GM12878 (cell line): ENCODE data around the gene SLC24A3. TPM values are rescaled to one million over a fixed set of nuclear protein-coding genes. Genes with fewer than 3 reads are reported as not detected.

Experiments used
- ATAC-seq: fragments of 200-7000 bp; cut with Tn5 transposase; 3 replicates; pipeline ENCODE4 v1.9.1; 2020; ENCODE audit warnings: mild to moderate bottlenecking, moderate library complexity
- BruUV-seq: library from RNA; stranded (reverse); fragments of 400-500 nt; replicated peaks from 2 replicates; lab custom pipeline; 2021; lab: Mats Ljungman, UMichigan
- CTCF ChIA-PET: fragments of 300-600 bp; sonication (Branson Sonifier 250); formaldehyde crosslinking; extraction: SDS; loops from one replicate; lab custom pipeline; 2021; ENCODE audit warnings: inconsistent platforms; lab: Yijun Ruan, JAX
- POLR2A ChIA-PET: fragments of 350-600 bp; formaldehyde crosslinking; extraction: SDS; loops from one replicate; lab custom pipeline; 2021; ENCODE audit warnings: inconsistent platforms; lab: Charles Lee
- RAD21 ChIA-PET: fragments of 300-600 bp; sonication (Branson Sonifier 250); formaldehyde crosslinking; loops from one replicate; lab custom pipeline; 2023; ENCODE audit warnings: antibody characterized with exemption; ENCODE audit not compliant: unreplicated experiment; lab: Charles Lee
- SMC1A ChIA-PET: fragments of 300-600 bp; sonication (Branson Sonifier 250); formaldehyde crosslinking; loops from one replicate; lab custom pipeline; 2023; ENCODE audit not compliant: unreplicated experiment, uncharacterized antibody; lab: Charles Lee
- DNase-seq: peaks from one replicate; pipeline ENCODE4 v3.0.0-alpha.2; 2011; ENCODE audit warnings: low read depth, low spot score
- FAIRE-seq: peaks from 3 replicates; lab custom pipeline; 2011; peaks lifted over from hg19 to GRCh38; lab: Jason Lieb, UNC
- H2AFZ ChIP-seq: 2 replicates; pipeline ENCODE4 v1.6.0; 2011; ENCODE audit warnings: low read depth, low read length, control low read depth; ENCODE audit not compliant: control insufficient read depth
- H3K27ac ChIP-seq: 2 replicates; pipeline ENCODE4 v1.5.1; 2011; ENCODE audit warnings: control low read depth; ENCODE audit not compliant: control insufficient read depth, insufficient read depth
- H3K27me3 ChIP-seq, 2 experiments: replicated peaks in 1 of 2; 2 replicates each; pipeline versions ENCODE4 v1.6.0 to v1.6.1; 2011; ENCODE audit warnings: low read length in 1 of 2; ENCODE audit not compliant: control insufficient read depth in 2 of 2, insufficient read depth in 2 of 2
- H3K36me3 ChIP-seq, 2 experiments: 2 replicates each; pipeline ENCODE4 v1.5.1; 2011; ENCODE audit warnings: low read length in 1 of 2; ENCODE audit not compliant: control insufficient read depth in 2 of 2, insufficient read depth in 2 of 2
- H3K4me1 ChIP-seq: 2 replicates; pipeline ENCODE4 v1.6.1; 2011; ENCODE audit warnings: mild to moderate bottlenecking, low read length, moderate library complexity, mixed read lengths; ENCODE audit not compliant: control insufficient read depth, insufficient read depth
- H3K4me2 ChIP-seq: 2 replicates; pipeline ENCODE4 v1.6.0; 2011; ENCODE audit warnings: control low read depth; ENCODE audit not compliant: control insufficient read depth, insufficient read depth
- H3K4me3 ChIP-seq: fragments of 200-600 bp; sonication (generic); 2 replicates; pipeline ENCODE4 v1.5.1; 2016
- H3K79me2 ChIP-seq: 2 replicates; pipeline ENCODE4 v1.6.0; 2011; ENCODE audit warnings: low read length; ENCODE audit not compliant: control insufficient read depth, insufficient read depth
- H3K9ac ChIP-seq: 2 replicates; pipeline ENCODE4 v1.8.0; 2011; ENCODE audit warnings: low read length, control low read depth, mixed read lengths; ENCODE audit not compliant: control insufficient read depth, insufficient read depth
- H3K9me3 ChIP-seq: replicated peaks from 3 replicates; pipeline ENCODE4 v1.5.1; 2011; ENCODE audit warnings: mild to moderate bottlenecking, low read length; ENCODE audit not compliant: control insufficient read depth, insufficient read depth
- H4K20me1 ChIP-seq: 2 replicates; pipeline ENCODE4 v1.6.0; 2011; ENCODE audit not compliant: control insufficient read depth, insufficient read depth
- CREB1 ChIP-seq: IDR thresholded peaks from 2 replicates; pipeline ENCODE4 v1.6.1; 2012; ENCODE audit warnings: low read depth, mild to moderate bottlenecking, inconsistent platforms
- DPF2 ChIP-seq: fragments of 450-650 bp; IDR thresholded peaks from 2 replicates; pipeline ENCODE4 v1.6.1; 2017; ENCODE audit warnings: mild to moderate bottlenecking
- EP300 ChIP-seq, 2 experiments: fragments of 150-350 bp in 1 of 2; IDR thresholded peaks; 2 replicates each; pipeline ENCODE4 v1.6.1; 2011 to 2012; ENCODE audit warnings: low read depth in 2 of 2, low read length in 2 of 2, borderline replicate concordance in 1 of 2, improper control_type of control experiment in 1 of 2, inconsistent platforms in 1 of 2; ENCODE audit not compliant: control insufficient read depth in 1 of 2
- GABPA ChIP-seq: IDR thresholded peaks from 2 replicates; pipeline ENCODE4 v1.6.1; 2014; ENCODE audit warnings: antibody characterized with exemption, low read depth, mild to moderate bottlenecking, inconsistent platforms
- GATAD2B ChIP-seq: fragments of 450-650 bp; conservative IDR thresholded peaks from 2 replicates; pipeline ENCODE4 v1.6.1; 2017; ENCODE audit warnings: low read depth, mild to moderate bottlenecking, moderate library complexity
- IKZF1 ChIP-seq: fragments of 450-650 bp; conservative IDR thresholded peaks from 2 replicates; pipeline ENCODE4 v1.6.1; 2017; ENCODE audit warnings: antibody characterized with exemption, mild to moderate bottlenecking
- MTA3 ChIP-seq: IDR thresholded peaks from 2 replicates; pipeline ENCODE4 v1.6.1; 2012; ENCODE audit warnings: low read length, inconsistent platforms, borderline replicate concordance
- SP1 ChIP-seq: IDR thresholded peaks from one replicate; pipeline ENCODE4 v1.6.1; 2011; ENCODE audit warnings: low read depth, low read length
- SRF ChIP-seq, 2 experiments: IDR thresholded peaks; 2 replicates each; pipeline ENCODE4 v1.6.1; 2011; ENCODE audit warnings: low read depth in 2 of 2, low read length in 2 of 2, mild to moderate bottlenecking in 1 of 2, moderate library complexity in 1 of 2
- WGBS: methylation state at CpG from one replicate; pipeline ENCODE4 v1.1.6; 2016; ENCODE audit warnings: low lambda C conversion rate; ENCODE audit not compliant: insufficient replicate concordance, insufficient coverage; ENCODE audit errors: missing lambda C conversion rate; 5-methylcytosine and 5-hydroxymethylcytosine counted together
- in situ Hi-C: fragments of 300-500 bp; cut with MboI; formaldehyde crosslinking; loops from 9 replicates; pipeline ENCODE4 v1.14.3; 2018; ENCODE audit warnings: mixed read lengths
- intact Hi-C: fragments of 100-400 bp; cut with micrococcal nuclease; formaldehyde crosslinking; loops from one replicate; pipeline ENCODE4 v1.14.2; 2022; ENCODE audit not compliant: unreplicated experiment
- polyA plus RNA-seq, 11 experiments: library from polyadenylated mRNA; depleted of rRNA in 4 of 11; unstranded in 6 of 11; stranded (reverse) in 5 of 11; fragments of >200 nt; fragmentation: Nextera tagmentation in 4 of 11; fragmentation: Illumina TruSeq in 1 of 11; extraction: Ambion mirVana in 4 of 11; extraction: Trizol in 1 of 11; gene quantifications; 1 replicate in 1 of 11; 2 replicates in 10 of 11; pipeline versions ENCODE4 v1.2.1 to v1.2.3, GENCODE V29; 2011 to 2016; ENCODE audit warnings: inconsistent platforms in 2 of 11, missing spikeins in 2 of 11, low read depth in 1 of 11
- total RNA-seq, 4 experiments: library from RNA; depleted of rRNA in 3 of 4; stranded (reverse); fragments of >200 nt in 3 of 4; fragmentation: Illumina TruSeq in 1 of 4; extraction: Trizol in 1 of 4; gene quantifications; 2 replicates each; pipeline versions ENCODE4 v1.2.1 to v1.2.3, GENCODE V29; 2013 to 2021
- TF ChIP-seq, protein P1 (sequence below): IDR thresholded peaks from 2 replicates; pipeline ENCODE4 v1.6.1; 2012; ENCODE audit warnings: low read depth, low read length, improper control_type of control experiment
- TF ChIP-seq, protein P2 (sequence below): IDR thresholded peaks from 2 replicates; pipeline ENCODE4 v1.6.1; 2011; ENCODE audit warnings: low read depth, low read length, improper control_type of control experiment, borderline replicate concordance
- TF ChIP-seq, protein P3 (sequence below): fragments of 150-350 bp; IDR thresholded peaks from 2 replicates; pipeline ENCODE4 v1.6.1; 2014; ENCODE audit warnings: mild to moderate bottlenecking, low read depth, low read length

SLC24A3 gene
- total and polyA plus RNA-seq, 10 of the 15 experiments (the other 5 are each of a cell fraction or from before 2014, with no cell fraction given): 0.04 TPM; not detected in 9

DNA sequence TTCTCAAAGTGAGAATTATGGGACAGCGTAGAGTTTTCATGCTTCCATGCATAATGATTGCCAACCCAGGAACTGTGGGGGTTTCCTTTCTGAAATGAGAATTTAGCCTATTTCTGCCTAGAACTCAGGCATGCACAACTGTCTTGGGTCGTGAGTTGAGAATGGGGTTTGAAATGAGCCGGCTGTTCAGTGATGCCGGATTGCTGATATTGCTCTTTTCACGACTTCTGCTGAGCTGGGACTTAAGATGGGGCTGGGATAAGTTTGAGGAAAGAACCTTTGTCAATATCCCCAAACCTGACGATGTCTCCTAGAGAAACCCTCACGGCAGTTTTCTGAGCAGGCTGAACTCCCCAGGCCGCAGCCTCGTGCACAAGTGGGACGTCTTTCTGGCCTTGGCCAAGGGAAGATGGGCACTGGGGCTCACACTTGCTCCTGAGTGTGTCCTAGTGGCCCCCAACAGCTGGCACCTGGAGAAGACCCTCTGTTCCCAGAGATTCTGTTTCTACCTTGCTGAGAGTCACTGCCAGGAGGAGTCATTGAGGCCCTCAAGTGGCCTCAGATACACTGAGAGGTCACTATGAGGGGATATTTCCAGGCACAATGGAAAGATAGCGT lies 511.5 kb downstream of the SLC24A3 start:
- ChIA-PET SMC1A (interaction anchor here (1.2 to 4.5 kb wide), 4 partner anchors 9 to 20 kb away, joined by 3 to 23 read pairs (median 4); no protein-coding TSS in a partner anchor), CTCF (interaction anchor here (0.6 kb wide), 1 partner anchor 328 kb away, joined by 3 read pairs; no protein-coding TSS in a partner anchor), POLR2A (no interaction called here), RAD21 (no interaction called here)
- TF ChIP-seq EP300 (IDR thresholded peaks at IDR 0.05; ENCODE audit: borderline replicate concordance in 1 of 2, control insufficient read depth in 1 of 2, low read depth in 2 of 2, low read length in 2 of 2): no peak
- no peak for TF ChIP-seq SP1
- TF ChIP-seq CREB1: no peak
- no peak for TF ChIP-seq GATAD2B
- no peak for TF ChIP-seq GABPA
- no peak for TF ChIP-seq IKZF1
- TF ChIP-seq SRF (IDR thresholded peaks at IDR 0.05; ENCODE audit: low read depth in 2 of 2, low read length in 2 of 2): no peak
- TF ChIP-seq, protein P1, sequence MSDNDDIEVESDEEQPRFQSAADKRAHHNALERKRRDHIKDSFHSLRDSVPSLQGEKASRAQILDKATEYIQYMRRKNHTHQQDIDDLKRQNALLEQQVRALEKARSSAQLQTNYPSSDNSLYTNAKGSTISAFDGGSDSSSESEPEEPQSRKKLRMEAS: no peak
- TF ChIP-seq, protein P2, sequence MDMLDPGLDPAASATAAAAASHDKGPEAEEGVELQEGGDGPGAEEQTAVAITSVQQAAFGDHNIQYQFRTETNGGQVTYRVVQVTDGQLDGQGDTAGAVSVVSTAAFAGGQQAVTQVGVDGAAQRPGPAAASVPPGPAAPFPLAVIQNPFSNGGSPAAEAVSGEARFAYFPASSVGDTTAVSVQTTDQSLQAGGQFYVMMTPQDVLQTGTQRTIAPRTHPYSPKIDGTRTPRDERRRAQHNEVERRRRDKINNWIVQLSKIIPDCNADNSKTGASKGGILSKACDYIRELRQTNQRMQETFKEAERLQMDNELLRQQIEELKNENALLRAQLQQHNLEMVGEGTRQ: no peak
- no peak for TF ChIP-seq DPF2
- no peak for TF ChIP-seq MTA3
- TF ChIP-seq, protein P3, sequence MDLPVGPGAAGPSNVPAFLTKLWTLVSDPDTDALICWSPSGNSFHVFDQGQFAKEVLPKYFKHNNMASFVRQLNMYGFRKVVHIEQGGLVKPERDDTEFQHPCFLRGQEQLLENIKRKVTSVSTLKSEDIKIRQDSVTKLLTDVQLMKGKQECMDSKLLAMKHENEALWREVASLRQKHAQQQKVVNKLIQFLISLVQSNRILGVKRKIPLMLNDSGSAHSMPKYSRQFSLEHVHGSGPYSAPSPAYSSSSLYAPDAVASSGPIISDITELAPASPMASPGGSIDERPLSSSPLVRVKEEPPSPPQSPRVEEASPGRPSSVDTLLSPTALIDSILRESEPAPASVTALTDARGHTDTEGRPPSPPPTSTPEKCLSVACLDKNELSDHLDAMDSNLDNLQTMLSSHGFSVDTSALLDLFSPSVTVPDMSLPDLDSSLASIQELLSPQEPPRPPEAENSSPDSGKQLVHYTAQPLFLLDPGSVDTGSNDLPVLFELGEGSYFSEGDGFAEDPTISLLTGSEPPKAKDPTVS: no peak
- intact Hi-C loops: no loop called here
- H4K20me1 ChIP-seq: no peaks in the 10 kb centered on the region
- no peaks in the 10 kb centered on the region for H3K27me3 ChIP-seq
- H2AFZ ChIP-seq: no peak overlapping the region
- no peak overlapping the region for H3K4me3 ChIP-seq
- in situ Hi-C loops: no loop called here
- no TSS peak for BruUV-seq
- 50% methylated on average over 11 of the region's 11 CpGs for WGBS
- H3K36me3 ChIP-seq: no peaks in the 10 kb centered on the region
- no peak overlapping the region for H3K4me2 ChIP-seq
- H3K9me3 ChIP-seq: no peaks in the 10 kb centered on the region
- no peak for FAIRE-seq
- no peak overlapping the region for H3K27ac ChIP-seq
- no peaks in the 10 kb centered on the region for H3K79me2 ChIP-seq
- DNase-seq: no peak
- no peak for ATAC-seq
- no peak overlapping the region for H3K9ac ChIP-seq
- no peaks in the 10 kb centered on the region; the same call in 1 of the 2 replicates for H3K4me1 ChIP-seq
